Testis (tissue), 2 donors: ENCODE measurements around the gene KLHL40.

ENCODE experiments used
- CTCF ChIP-seq, 3 experiments: fragments of 450-650 bp in 2 of 3; fragments of 200-600 bp in 1 of 3; sonication (generic) in 1 of 3; IDR thresholded peaks; one replicate each; pipeline ENCODE4 v1.5.1; 2016 to 2019; ENCODE audit warnings: antibody characterized with exemption in 3 of 3, mild to moderate bottlenecking in 2 of 3, moderate library complexity in 1 of 3
- POLR2A ChIP-seq: fragments of 450-650 bp; IDR thresholded peaks from one replicate; pipeline ENCODE4 v1.6.1; 2017; ENCODE audit warnings: antibody characterized with exemption, mild to moderate bottlenecking, moderate library complexity

GRCh38 chr3:42735019-42735418, 49.7 kb downstream of the KLHL40 start:
- TF ChIP-seq CTCF (IDR thresholded peaks at IDR 0.05): no peak
- TF ChIP-seq POLR2A: no peak
